Suppressor macrophage treated with lipopolysaccharide for 4 hours (primary cell): Measurements from ENCODE around the gene STX2.
"Not testable (repeated sequence)": the region's sequence is repeated elsewhere in the genome, so short reads cannot be mapped to it uniquely, and the experiment has no call there.

Source experiments
- DNase-seq: peaks from one replicate; pipeline ENCODE4 v3.0.0-alpha.2; 2020

Gene STX2

GRCh38 chr12:130868412-130868811 is 29.4 kb upstream of the STX2 start:
- DNase-seq, result no peak

GRCh38 chr12:130863298-130863697 is 24.2 kb upstream of the STX2 start:
- DNase-seq, result no peak

GRCh38 chr12:130862771-130863170 is 23.7 kb upstream of the STX2 start:
- DNase-seq, result not testable (repeated sequence)

GRCh38 chr12:130862161-130862560 is 23.1 kb upstream of the STX2 start:
- no peak for DNase-seq

- no peak for DNase-seq
Measured at GRCh38 chr12:130860311-130860710, 21.3 kb upstream of the STX2 start.

- DNase-seq, result no peak
Measured at GRCh38 chr12:130859161-130859560, 20.1 kb upstream of the STX2 start.

GRCh38 chr12:130858084-130858483 is 19.0 kb upstream of the STX2 start:
- no peak for DNase-seq

- no peak for DNase-seq
Measured at GRCh38 chr12:130856088-130856487, 17.0 kb upstream of the STX2 start.

- DNase-seq, result no peak
Measured at GRCh38 chr12:130850418-130851021, 11.5 kb upstream of the STX2 start.

GRCh38 chr12:130849561-130850417 is 10.7 kb upstream of the STX2 start:
- no peak for DNase-seq

GRCh38 chr12:130848785-130849305 is 9.8 kb upstream of the STX2 start:
- not testable (repeated sequence) for DNase-seq

- not testable (repeated sequence) for DNase-seq
Measured at GRCh38 chr12:130848105-130848504, 9.1 kb upstream of the STX2 start.

- peak; percentile 62 for DNase-seq
Measured at GRCh38 chr12:130847112-130847511, 8.1 kb upstream of the STX2 start.

GRCh38 chr12:130846369-130846768 is 7.3 kb upstream of the STX2 start:
- DNase-seq, result no peak

GRCh38 chr12:130839770-130840404 is 837 bp upstream of the STX2 start:
- no peak for DNase-seq

- DNase-seq, result no peak
Measured at GRCh38 chr12:130838284-130838950, 633 bp downstream of the STX2 start.

- no peak for DNase-seq
Measured at GRCh38 chr12:130835436-130835835, 3.6 kb downstream of the STX2 start.

- DNase-seq, result peak; percentile 46
Measured at GRCh38 chr12:130835011-130835410, 4.0 kb downstream of the STX2 start.

- DNase-seq, result peak; percentile 81
Measured at GRCh38 chr12:130832561-130833209, 6.4 kb downstream of the STX2 start.

- no peak for DNase-seq
Measured at GRCh38 chr12:130831876-130832405, 7.1 kb downstream of the STX2 start.

GRCh38 chr12:130831246-130831645 is 7.8 kb downstream of the STX2 start:
- no peak for DNase-seq

- DNase-seq, result no peak
Measured at GRCh38 chr12:130830246-130830551, 8.9 kb downstream of the STX2 start.
